ENCODE data around the gene INTS6. TPM values are rescaled to one million over a fixed set of nuclear protein-coding genes. Genes with fewer than 3 reads are reported as not detected.

Gene INTS6
- total and polyA plus RNA-seq, 3 experiments from 2014 or later: 28.4 to 58.2 (median 56.6) TPM

DNA sequence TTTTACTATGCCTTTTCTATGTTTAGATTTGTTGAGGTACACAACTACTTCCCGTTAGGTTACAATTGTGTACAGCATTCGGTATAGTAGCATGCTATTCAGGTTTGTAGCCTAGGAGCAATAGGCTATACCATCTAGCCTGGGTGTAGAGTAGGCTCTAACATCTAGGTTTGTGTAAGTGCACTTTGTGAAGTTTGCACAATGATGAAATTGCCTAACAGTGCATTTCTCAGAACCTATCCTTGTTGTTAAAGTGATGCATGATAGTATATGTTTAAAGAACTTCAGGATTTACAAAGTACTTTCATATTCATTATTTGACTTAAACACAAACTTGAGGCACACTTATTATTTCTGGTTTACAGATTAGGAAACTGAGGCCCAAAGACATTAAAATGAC, 124.9 kb downstream of the INTS6 start:
- no peak overlapping the region for H3K27ac ChIP-seq (ENCODE audit: low read depth, low read length)
- POLR2A ChIA-PET: no interaction called here
- no peaks in the 10 kb centered on the region for H3K4me1 ChIP-seq (ENCODE audit: insufficient read depth, low read length)
- no peak overlapping the region for H3K4me3 ChIP-seq (ENCODE audit: low read length)
- no peaks in the 10 kb centered on the region for H3K9me3 ChIP-seq (ENCODE audit: low read length)
- Mint-ChIP-seq H3K9me3 (no peaks in the 10 kb centered on the region), H3K36me3 (peaks cover 0 to 5% (median 0%) of the 10 kb centered on the region in 3 donors), H3K27me3 (peaks cover 0 to 8% of the 10 kb centered on the region in 2 donors), H3K4me1 (peaks cover 9 to 13% (median 10%) of the 10 kb centered on the region in 3 donors), H3K27ac (no peak overlapping the region), H3K4me3 (no peak overlapping the region)
- CTCF ChIA-PET: no interaction called here
- H3K36me3 ChIP-seq (ENCODE audit: insufficient read depth, low read length): no peaks in the 10 kb centered on the region
- no peak for DNase-seq
- no peaks in the 10 kb centered on the region for H3K27me3 ChIP-seq (ENCODE audit: insufficient read depth, low read length, poor library complexity, severe bottlenecking)

DNA sequence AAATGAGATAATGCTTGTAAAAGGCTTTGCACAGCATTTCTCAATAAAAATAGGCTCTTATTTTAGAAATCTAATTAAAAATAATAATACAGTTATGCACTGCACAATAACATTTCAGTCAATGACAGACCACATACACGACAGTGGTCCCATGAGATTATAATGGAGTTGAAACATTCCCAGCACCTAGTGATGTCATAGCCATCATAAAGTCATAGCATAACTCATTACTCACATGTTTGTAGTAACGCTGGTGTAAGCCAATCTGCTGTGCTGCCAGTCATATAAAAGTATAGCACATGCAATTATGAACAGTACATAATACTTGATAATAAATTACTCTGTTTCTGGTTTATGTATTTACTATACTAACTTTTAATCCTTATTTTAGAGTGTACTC, 126.1 kb downstream of the INTS6 start:
- POLR2A ChIA-PET: no interaction called here
- peaks cover 0 to 5% (median 0%) of the 10 kb centered on the region in 3 donors for H3K36me3 Mint-ChIP-seq

DNA sequence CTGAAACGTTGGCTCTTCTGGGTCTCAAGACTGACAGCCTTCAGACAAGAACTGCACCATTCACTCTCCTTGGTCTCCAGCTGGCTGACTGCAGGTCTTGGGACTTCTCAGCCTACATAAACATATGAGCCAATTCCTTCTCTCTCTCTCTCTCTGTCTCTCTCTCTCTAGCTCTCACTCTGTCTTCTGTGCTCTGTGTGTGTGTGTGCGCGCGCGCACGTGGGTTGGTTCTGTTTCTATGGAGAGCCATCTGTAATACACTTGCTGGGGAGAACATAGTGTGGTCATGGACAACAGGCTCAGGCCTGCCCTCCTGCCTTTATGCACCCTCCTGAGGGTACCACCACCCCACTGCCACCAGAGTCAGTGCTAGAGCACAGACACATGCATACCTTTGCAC, 127.0 kb downstream of the INTS6 start:
- H3K4me3 Mint-ChIP-seq: no peak overlapping the region
- peaks cover 0 to 3% (median 0%) of the 10 kb centered on the region in 3 donors for H3K36me3 Mint-ChIP-seq
- Histone ChIP-seq H3K36me3 (ENCODE audit: insufficient read depth, low read length) (no peaks in the 10 kb centered on the region), H3K27me3 (ENCODE audit: insufficient read depth, low read length, poor library complexity, severe bottlenecking) (no peaks in the 10 kb centered on the region), H3K27ac (ENCODE audit: low read depth, low read length) (no peak overlapping the region), H3K4me3 (ENCODE audit: low read length) (no peak overlapping the region), H3K4me1 (ENCODE audit: insufficient read depth, low read length) (no peaks in the 10 kb centered on the region), H3K9me3 (ENCODE audit: low read length) (no peaks in the 10 kb centered on the region)
- peaks cover 1 to 3% (median 3%) of the 10 kb centered on the region in 3 donors for H3K4me1 Mint-ChIP-seq
- ChIA-PET POLR2A (no interaction called here), CTCF (no interaction called here)
- no peaks in the 10 kb centered on the region for H3K9me3 Mint-ChIP-seq
- no peak overlapping the region for H3K27ac Mint-ChIP-seq
- H3K27me3 Mint-ChIP-seq: peaks cover 0 to 8% of the 10 kb centered on the region in 2 donors
- no peak for DNase-seq

More for the DNA sequence above, 126.1 kb downstream of the INTS6 start:
- Histone ChIP-seq H3K36me3 (ENCODE audit: insufficient read depth, low read length) (no peaks in the 10 kb centered on the region), H3K27ac (ENCODE audit: low read depth, low read length) (no peak overlapping the region), H3K27me3 (ENCODE audit: insufficient read depth, low read length, poor library complexity, severe bottlenecking) (no peaks in the 10 kb centered on the region), H3K4me1 (ENCODE audit: insufficient read depth, low read length) (no peaks in the 10 kb centered on the region), H3K9me3 (ENCODE audit: low read length) (no peaks in the 10 kb centered on the region), H3K4me3 (ENCODE audit: low read length) (no peak overlapping the region)
- Mint-ChIP-seq H3K27ac (no peak overlapping the region), H3K27me3 (peaks cover 0 to 8% of the 10 kb centered on the region in 2 donors), H3K4me1 (peaks cover 5 to 8% (median 6%) of the 10 kb centered on the region in 3 donors), H3K9me3 (no peaks in the 10 kb centered on the region), H3K4me3 (no peak overlapping the region)
- CTCF ChIA-PET: no interaction called here
- no peak for DNase-seq

DNA sequence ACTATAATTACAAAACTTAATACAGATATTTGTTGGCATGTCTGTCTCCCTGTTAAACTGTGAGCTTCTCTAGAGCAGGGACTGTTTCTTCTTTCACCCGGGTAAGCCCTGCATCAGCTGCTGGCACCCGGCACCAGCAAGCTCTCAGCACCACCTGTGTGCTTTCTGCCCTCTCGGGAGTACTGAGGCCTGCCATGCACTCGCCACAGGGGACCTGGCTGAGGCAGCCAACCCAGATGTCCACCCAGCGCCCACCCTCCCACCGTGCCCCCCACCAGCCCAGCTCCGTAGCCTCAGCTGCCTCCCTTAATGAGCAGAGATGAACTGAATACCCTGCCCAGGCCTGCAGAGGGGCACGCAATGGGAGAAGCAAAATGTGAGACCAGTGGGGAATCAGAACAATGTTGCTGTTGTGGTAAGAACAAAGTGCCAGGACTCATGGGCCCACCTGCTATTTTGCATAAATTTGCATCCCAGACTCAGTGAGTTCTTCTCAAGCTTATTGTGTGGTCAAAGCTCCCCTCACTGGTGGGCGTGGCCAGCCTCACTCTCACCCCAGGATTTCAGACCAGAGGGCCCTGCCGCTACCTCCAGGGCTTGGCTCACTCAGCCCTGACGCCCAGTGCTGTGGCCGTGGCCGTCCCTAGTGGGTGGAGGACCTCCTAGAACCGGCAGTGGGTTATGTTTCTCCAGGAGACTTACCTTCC, 128.0 kb downstream of the INTS6 start:
- POLR2A ChIA-PET: no interaction called here
- Mint-ChIP-seq H3K4me1 (no peaks in the 10 kb centered on the region), H3K27ac (no peak overlapping the region), H3K36me3 (no peaks in the 10 kb centered on the region), H3K27me3 (peaks cover 0 to 8% of the 10 kb centered on the region in 2 donors), H3K4me3 (no peak overlapping the region), H3K9me3 (no peaks in the 10 kb centered on the region)
- H3K27ac ChIP-seq (ENCODE audit: low read depth, low read length): no peak overlapping the region
- DNase-seq: no peak
- no peak overlapping the region for H3K4me3 ChIP-seq (ENCODE audit: low read length)
- CTCF ChIA-PET: no interaction called here
- no peaks in the 10 kb centered on the region for H3K36me3 ChIP-seq (ENCODE audit: insufficient read depth, low read length)
- no peaks in the 10 kb centered on the region for H3K9me3 ChIP-seq (ENCODE audit: low read length)
- no peaks in the 10 kb centered on the region for H3K27me3 ChIP-seq (ENCODE audit: insufficient read depth, low read length, poor library complexity, severe bottlenecking)
- no peaks in the 10 kb centered on the region for H3K4me1 ChIP-seq (ENCODE audit: insufficient read depth, low read length)

DNA sequence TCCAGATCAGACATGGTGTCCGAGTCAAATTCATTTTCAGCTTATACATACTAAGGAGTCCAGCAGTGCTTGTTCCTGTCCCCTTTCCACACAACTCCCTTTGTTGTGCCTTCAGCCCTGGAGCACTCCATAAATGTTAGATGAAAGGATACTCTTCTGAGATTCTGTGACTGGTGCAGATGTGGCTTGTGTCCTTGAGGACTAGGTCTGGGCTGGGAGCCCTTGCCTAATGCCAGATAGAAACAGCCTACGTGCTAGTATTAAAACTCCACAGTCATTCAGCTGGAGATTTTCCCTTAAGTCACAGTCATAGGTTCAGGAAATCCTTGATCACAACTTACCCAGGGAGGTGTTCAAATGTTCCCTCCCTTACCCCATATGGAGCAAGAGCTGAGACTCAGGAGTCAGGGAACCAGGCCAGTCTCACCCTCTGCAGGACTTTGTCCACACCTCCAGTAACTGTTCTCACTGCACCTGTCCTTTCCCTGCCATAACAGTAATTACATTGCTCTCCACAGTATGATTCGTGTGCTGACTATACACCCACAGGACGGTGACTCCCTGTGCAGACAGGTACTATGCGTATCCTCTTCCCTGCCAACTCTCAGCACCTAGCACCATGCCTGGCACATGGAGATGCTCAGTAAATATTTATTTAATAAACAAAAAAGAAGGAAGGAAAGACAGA, 128.9 kb downstream of the INTS6 start:
- H3K36me3 ChIP-seq (ENCODE audit: insufficient read depth, low read length): no peaks in the 10 kb centered on the region
- Mint-ChIP-seq H3K36me3 (no peaks in the 10 kb centered on the region), H3K27me3 (peaks cover 0 to 6% of the 10 kb centered on the region in 2 donors), H3K9me3 (no peaks in the 10 kb centered on the region), H3K4me1 (no peaks in the 10 kb centered on the region), H3K4me3 (no peak overlapping the region), H3K27ac (no peak overlapping the region)
- no peaks in the 10 kb centered on the region for H3K4me1 ChIP-seq (ENCODE audit: insufficient read depth, low read length)
- no peaks in the 10 kb centered on the region for H3K27me3 ChIP-seq (ENCODE audit: insufficient read depth, low read length, poor library complexity, severe bottlenecking)
- no peaks in the 10 kb centered on the region for H3K9me3 ChIP-seq (ENCODE audit: low read length)
- DNase-seq: no peak
- no peak overlapping the region for H3K4me3 ChIP-seq (ENCODE audit: low read length)
- H3K27ac ChIP-seq (ENCODE audit: low read depth, low read length): no peak overlapping the region
- ChIA-PET POLR2A (no interaction called here), CTCF (no interaction called here)

DNA sequence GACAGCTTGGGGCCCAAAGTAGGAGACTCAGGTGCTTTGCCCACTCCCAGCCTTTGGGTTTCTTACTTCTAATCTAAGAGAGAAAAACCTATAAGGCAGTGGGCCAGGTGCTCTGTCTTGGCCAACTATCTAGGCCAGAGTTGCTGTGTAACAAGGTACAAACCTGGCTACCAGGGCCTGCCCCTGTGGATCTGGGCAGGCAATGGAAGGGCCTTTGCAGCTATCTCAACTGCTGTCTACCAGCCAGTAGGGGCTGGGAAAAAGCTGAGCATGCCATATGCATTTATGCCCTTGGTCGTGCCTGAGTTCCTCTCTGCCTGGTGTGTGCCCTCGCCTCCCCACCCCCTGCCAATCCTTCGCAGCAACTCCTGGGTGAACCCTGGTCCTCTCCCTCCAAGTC, 130.0 kb downstream of the INTS6 start:
- Histone ChIP-seq H3K4me1 (ENCODE audit: insufficient read depth, low read length) (no peaks in the 10 kb centered on the region), H3K27ac (ENCODE audit: low read depth, low read length) (no peak overlapping the region), H3K4me3 (ENCODE audit: low read length) (no peak overlapping the region), H3K9me3 (ENCODE audit: low read length) (no peaks in the 10 kb centered on the region), H3K27me3 (ENCODE audit: insufficient read depth, low read length, poor library complexity, severe bottlenecking) (no peaks in the 10 kb centered on the region), H3K36me3 (ENCODE audit: insufficient read depth, low read length) (no peaks in the 10 kb centered on the region)
- DNase-seq: no peak
- no peak overlapping the region for H3K27ac Mint-ChIP-seq
- POLR2A ChIA-PET: no interaction called here
- H3K9me3 Mint-ChIP-seq: no peaks in the 10 kb centered on the region
- CTCF ChIA-PET: no interaction called here
- no peaks in the 10 kb centered on the region for H3K4me1 Mint-ChIP-seq
- peaks cover 0 to under 1% of the 10 kb centered on the region in 2 donors for H3K27me3 Mint-ChIP-seq
- H3K4me3 Mint-ChIP-seq: no peak overlapping the region
- no peaks in the 10 kb centered on the region for H3K36me3 Mint-ChIP-seq

DNA sequence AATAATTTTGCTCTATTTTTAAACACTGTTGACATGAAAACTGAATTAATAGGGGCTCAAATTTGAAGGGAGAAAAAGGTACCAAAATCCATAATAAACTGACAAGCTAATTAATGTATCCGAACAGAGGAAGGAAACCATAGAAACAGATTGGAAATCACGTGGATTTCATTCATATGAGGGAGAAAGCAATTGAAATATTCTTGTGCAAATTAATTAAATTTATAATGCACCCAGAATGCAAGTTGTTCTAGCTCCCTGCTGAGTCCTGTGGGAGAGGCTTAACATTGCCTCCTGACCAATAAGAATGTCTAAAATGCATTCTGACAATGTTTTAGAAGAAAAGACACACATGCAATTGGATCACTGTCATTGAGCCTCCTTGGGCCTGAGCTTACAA, 131.0 kb downstream of the INTS6 start:
- ChIA-PET POLR2A (no interaction called here), CTCF (no interaction called here)
- Histone ChIP-seq H3K27me3 (ENCODE audit: insufficient read depth, low read length, poor library complexity, severe bottlenecking) (no peaks in the 10 kb centered on the region), H3K36me3 (ENCODE audit: insufficient read depth, low read length) (no peaks in the 10 kb centered on the region), H3K27ac (ENCODE audit: low read depth, low read length) (no peak overlapping the region), H3K9me3 (ENCODE audit: low read length) (no peaks in the 10 kb centered on the region), H3K4me1 (ENCODE audit: insufficient read depth, low read length) (no peaks in the 10 kb centered on the region), H3K4me3 (ENCODE audit: low read length) (no peak overlapping the region)
- Mint-ChIP-seq H3K27me3 (peaks cover 0 to 1% of the 10 kb centered on the region in 2 donors), H3K9me3 (no peaks in the 10 kb centered on the region), H3K27ac (no peak overlapping the region), H3K4me1 (no peaks in the 10 kb centered on the region), H3K4me3 (no peak overlapping the region), H3K36me3 (no peaks in the 10 kb centered on the region)
- DNase-seq: no peak

DNA sequence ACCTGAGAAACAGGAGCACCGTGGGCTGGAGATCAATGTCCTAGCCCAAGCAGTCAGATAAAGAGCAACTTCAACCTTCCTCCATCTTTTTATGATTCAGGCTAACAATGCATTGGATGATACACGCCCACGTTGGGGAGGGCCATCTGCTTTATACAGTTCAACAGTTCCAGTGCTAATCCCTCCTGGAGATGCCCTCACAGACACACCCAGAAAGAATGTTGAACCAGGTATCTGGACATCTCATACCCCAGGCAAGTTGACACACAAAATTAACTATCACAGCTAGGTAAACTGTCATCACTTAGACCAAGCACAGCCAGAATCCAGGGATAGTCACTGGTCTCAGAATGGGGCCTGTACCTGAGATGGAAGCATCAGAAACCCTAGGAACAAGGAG, 134.0 kb downstream of the INTS6 start:
- Histone ChIP-seq H3K9me3 (ENCODE audit: low read length) (no peaks in the 10 kb centered on the region), H3K27me3 (ENCODE audit: insufficient read depth, low read length, poor library complexity, severe bottlenecking) (no peaks in the 10 kb centered on the region), H3K27ac (ENCODE audit: low read depth, low read length) (no peak overlapping the region), H3K4me3 (ENCODE audit: low read length) (no peak overlapping the region), H3K36me3 (ENCODE audit: insufficient read depth, low read length) (no peaks in the 10 kb centered on the region), H3K4me1 (ENCODE audit: insufficient read depth, low read length) (no peaks in the 10 kb centered on the region)
- CTCF ChIA-PET: no interaction called here
- Mint-ChIP-seq H3K36me3 (no peaks in the 10 kb centered on the region), H3K4me1 (no peaks in the 10 kb centered on the region), H3K9me3 (no peaks in the 10 kb centered on the region), H3K27me3 (peaks cover 4% of the 10 kb centered on the region in 2 donors), H3K27ac (no peak overlapping the region), H3K4me3 (no peak overlapping the region)
- POLR2A ChIA-PET: no interaction called here
- DNase-seq: no peak
